NCI-H226 (cell line): ENCODE results near the gene GNG2.

Source experiments
- DNase-seq: peaks from one replicate; pipeline ENCODE4 v3.0.0-alpha.2; 2015

GNG2 gene

GRCh38 chr14:51856792-51857296, 3.6 kb upstream of the GNG2 start:
- DNase-seq = no peak

GRCh38 chr14:51859131-51859530, 1.3 kb upstream of the GNG2 start:
- DNase-seq = no peak

- DNase-seq = no peak
Observed at GRCh38 chr14:51860825-51861499, 550 bp downstream of the GNG2 start.

GRCh38 chr14:51862176-51862796, 1.9 kb downstream of the GNG2 start:
- no peak for DNase-seq

- no peak for DNase-seq
Observed at GRCh38 chr14:51862860-51863259, 2.4 kb downstream of the GNG2 start.

- DNase-seq = no peak
Observed at GRCh38 chr14:51865953-51866747, 5.7 kb downstream of the GNG2 start.

- no peak for DNase-seq
Observed at GRCh38 chr14:51867741-51868140, 7.3 kb downstream of the GNG2 start.

- no peak for DNase-seq
Observed at GRCh38 chr14:51868405-51868804, 8.0 kb downstream of the GNG2 start.

- DNase-seq = no peak
Observed at GRCh38 chr14:51869411-51870100, 9.1 kb downstream of the GNG2 start.

- no peak for DNase-seq
Observed at GRCh38 chr14:51870606-51871005, 10.2 kb downstream of the GNG2 start.

GRCh38 chr14:51871846-51872245, 11.4 kb downstream of the GNG2 start:
- DNase-seq = no peak

- DNase-seq = no peak
Observed at GRCh38 chr14:51872396-51872795, 12.0 kb downstream of the GNG2 start.

GRCh38 chr14:51873221-51873893, 12.9 kb downstream of the GNG2 start:
- DNase-seq = peak; percentile 50

GRCh38 chr14:51877810-51878209, 17.4 kb downstream of the GNG2 start:
- no peak for DNase-seq

GRCh38 chr14:51879170-51879569, 18.8 kb downstream of the GNG2 start:
- no peak for DNase-seq

- DNase-seq = no peak
Observed at GRCh38 chr14:51880835-51881580, 20.6 kb downstream of the GNG2 start.

- no peak for DNase-seq
Observed at GRCh38 chr14:51881636-51882035, 21.2 kb downstream of the GNG2 start.

- DNase-seq = no peak
Observed at GRCh38 chr14:51883232-51883631, 22.8 kb downstream of the GNG2 start.

GRCh38 chr14:51884086-51884927, 23.9 kb downstream of the GNG2 start:
- DNase-seq = no peak

GRCh38 chr14:51889851-51890250, 29.4 kb downstream of the GNG2 start:
- DNase-seq = no peak

- DNase-seq = no peak
Observed at GRCh38 chr14:51894250-51894649, 33.8 kb downstream of the GNG2 start.
